Right renal cortex interstitium (tissue), 3 donors: ENCODE measurements around the gene CD300LD. TPM values are rescaled to one million over a fixed set of nuclear protein-coding genes. Genes with fewer than 3 reads are reported as not detected.
"Not testable (repeated sequence)": the region's sequence is repeated elsewhere in the genome, so short reads cannot be mapped to it uniquely, and the experiment has no call there.

Experiments
- DNase-seq, 3 donors: peaks; one replicate each; pipeline ENCODE4 v3.0.0-alpha.2; 2013; ENCODE audit warnings: low read depth in 3 of 3, low spot score in 2 of 3
- polyA plus RNA-seq, 3 donors: library from polyadenylated mRNA; unstranded; fragments of 120-200 nt; gene quantifications; one replicate each; pipeline ENCODE4 v1.2.1, GENCODE V29; 2013; ENCODE audit not compliant: insufficient read length in 3 of 3

CD300LD gene
- polyA plus RNA-seq, 3 donors, result not detected

GRCh38 chr17:74573635-74574034 lies 18.4 kb downstream of the CD300LD start:
- DNase-seq, result not testable (repeated sequence)

DNA sequence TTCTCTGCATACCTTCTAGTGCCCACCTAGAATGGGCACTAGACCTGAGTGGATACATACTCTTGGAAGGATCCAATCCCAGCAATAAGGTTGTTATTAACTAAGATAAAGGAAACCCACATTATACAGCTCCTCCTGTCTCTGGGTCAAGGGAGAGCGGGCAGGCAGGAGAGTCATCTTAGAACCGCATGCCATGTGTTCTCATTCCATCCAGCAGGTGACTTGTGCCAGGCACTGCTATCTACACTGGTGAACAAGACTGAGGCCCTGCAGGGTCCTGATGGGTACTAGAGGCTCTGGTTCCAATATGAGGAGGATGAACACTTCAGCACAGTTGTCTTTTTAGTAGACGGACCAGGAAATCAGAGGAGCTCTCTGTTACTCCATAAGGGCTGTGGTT lies 18.9 kb downstream of the CD300LD start:
- no peak for DNase-seq

DNA sequence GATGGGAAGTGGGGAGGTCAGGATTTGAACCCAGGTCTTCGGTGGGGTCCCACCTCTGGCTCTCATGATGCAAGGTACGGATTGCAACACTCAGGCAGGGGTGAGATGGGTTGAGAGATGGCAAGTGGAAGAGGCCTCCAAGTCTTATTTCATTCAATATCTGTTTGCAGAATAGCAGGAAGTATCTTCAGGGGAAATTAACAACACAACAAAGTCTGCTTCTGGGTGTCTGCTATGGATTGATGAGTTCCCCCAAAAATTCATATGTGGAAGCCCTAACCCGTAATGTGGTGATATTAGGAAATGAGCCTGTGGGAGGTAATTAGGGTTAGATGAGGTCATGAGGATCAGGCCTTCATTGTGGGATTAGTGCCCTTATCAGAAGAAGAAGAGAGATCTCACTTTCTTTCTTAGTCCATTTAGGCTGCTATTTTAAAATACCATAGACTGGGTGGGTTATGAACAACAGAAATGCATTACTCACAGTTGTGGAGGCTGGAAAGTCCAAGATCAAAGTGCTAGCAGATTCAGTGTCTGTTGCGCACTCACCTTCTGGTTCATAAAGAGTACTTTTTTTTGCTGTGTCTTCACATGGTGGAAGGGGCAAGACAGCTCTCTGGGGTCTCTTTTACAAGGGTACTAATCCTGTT lies 20.3 kb downstream of the CD300LD start:
- DNase-seq, result no peak

GRCh38 chr17:74569020-74570003 lies 22.8 kb downstream of the CD300LD start:
- no peak for DNase-seq

- DNase-seq, result no peak
Measured at GRCh38 chr17:74568106-74568873, 23.8 kb downstream of the CD300LD start.

DNA sequence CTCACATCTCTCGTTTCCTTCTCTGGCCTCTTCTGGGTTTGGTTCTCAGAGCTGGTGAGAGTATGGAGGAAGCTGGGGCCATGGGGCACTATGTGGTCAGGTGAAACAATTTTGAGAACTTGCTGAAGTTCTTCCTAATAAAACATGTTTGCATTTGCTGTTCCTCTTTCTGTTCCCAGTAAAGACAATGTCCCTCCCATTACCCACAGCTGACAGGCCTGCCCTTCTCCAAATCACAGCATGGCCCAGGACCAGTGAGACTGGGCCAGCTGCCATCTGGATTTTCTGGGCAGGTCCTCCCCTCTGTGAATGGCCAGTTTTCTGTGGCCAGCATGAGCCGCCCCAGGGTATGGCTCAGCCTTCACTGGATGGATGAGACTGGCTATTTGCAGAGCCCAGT lies 24.7 kb downstream of the CD300LD start, which contains the start of gene CD300H:
Gene CD300H, minus strand, starts transcription at position 113 of the 400 bp plus-strand sequence.
- no peak for DNase-seq

DNA sequence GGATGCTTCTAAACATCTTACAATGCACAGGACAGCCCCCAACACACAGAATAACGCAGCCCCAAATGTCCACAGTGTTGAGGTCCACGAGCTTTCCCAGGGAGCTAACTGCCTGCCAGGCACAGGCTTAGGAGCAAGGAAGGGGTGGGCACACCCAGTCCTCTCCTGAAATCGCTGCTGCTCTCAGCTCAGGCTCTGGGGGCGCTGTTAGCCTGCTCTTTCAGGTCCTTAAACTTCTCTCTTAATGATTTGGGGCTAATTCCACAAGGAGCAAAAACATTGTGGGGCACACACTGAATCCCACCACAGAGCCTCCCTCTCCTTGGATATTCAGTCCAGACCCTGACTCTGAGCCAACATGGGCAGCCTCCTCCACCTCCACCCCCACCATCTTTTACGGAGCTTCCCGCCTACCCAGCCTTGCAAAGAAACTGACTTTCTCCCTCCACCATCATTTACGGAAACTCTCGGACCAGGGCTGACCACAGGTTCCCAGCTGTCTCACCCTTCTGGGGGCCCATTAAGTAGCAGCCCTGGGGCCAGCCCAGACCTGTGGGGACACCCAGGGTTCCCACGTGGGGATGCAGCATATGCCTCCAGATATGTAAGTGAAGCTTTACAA lies 25.8 kb downstream of the CD300LD start:
- DNase-seq, result no peak

- DNase-seq, result no peak
Measured at GRCh38 chr17:74565126-74565525, 27.0 kb downstream of the CD300LD start.

DNA sequence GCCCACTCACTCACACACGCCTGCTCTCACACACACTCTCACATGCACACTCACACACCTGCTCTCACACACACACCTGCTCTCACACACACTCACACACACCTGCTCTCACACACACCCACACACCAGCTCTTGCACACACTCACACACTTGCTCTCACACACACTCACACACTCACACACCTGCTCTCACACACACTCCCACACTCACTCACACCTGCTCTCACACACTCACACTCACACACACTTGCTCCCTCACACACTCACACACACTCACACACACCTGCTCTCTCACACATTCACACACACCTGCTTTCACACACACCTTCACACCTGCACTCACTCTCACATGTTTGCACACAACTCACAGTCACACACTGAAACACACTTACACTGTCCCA lies 28.7 kb downstream of the CD300LD start:
- DNase-seq, result no peak

DNA sequence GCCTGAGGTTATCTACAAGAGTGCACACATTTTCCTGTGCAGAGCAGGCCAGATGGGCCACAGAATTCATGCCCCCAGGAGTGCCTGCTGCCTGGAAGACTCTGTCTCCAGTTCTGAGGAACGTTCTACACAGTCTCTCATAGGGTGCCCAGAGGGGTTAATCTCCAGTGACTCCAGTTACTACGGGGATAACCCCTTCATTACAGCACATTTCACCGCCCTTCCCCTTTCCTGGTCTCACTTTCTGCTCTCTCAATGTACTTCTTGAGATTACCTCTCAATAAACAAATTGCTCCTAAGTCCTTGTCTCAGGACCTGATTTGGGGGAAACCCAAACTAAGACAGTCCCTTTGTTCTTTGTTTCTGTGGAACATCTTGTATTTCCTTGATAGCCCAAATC lies 30.5 kb downstream of the CD300LD start:
- no peak for DNase-seq

GRCh38 chr17:74558882-74559519 lies 33.1 kb downstream of the CD300LD start:
- no peak for DNase-seq

DNA sequence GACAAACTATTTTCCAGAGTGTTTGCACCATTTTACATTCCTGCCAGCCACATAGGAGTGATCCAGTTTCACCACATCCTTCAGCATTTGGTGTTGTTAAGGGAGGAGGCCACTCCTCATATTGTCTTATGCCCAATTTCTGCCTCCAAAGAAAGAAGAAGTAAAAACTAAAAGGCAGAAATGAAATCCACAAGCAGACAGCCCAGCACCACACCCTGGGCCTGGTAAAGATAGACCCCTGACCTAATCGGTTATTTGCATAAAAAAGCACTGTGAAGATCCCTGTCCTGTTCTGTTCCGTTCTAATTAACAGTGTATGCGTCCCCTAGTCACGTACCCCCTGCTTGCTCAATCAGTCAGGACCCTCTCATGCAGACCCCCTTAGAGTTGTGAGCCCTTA lies 33.7 kb downstream of the CD300LD start:
- not testable (repeated sequence) for DNase-seq

DNA sequence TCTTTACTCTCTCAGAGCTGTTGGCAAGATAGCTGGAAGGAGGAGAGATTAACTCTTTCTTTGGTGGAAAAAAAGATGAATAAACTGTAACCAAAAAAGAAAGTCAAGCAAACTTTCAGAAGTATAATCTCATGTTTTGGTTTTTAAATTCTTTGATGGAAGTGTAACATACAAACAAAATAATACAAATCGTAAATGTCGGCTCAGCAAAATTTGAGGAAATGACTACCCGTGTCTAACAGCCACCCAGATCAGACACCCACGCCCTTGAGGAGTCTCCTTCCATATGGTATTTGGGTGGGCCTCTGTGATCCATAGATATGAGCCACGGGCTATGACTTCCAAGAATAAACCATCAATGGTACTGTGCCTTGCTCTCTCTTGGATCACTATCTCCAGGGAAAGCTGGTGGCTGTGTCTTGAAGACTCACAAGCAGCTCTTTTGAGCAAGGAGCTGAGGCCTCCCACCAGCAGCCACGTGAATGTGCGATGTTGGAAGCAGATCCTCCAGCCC lies 36.6 kb downstream of the CD300LD start:
- DNase-seq, result no peak

DNA sequence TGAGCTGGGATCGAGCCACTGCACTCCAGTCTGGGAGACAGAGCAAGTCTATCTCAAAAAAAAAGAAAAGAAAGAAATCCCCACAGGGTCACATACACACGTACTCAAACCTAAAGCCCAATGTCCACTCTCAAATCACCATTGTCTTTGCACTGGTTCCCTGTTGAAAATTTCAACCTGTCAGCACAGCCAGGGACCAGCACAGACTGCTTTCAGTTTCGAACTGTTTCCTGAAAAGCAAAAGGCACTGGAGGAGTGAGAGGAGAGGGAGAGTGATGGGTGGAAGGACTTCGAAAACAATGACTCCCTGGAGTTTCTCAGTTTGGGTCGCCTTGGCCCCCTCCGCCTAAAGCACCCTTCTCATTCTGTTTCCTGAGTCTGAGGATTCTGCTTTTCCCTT lies 37.2 kb downstream of the CD300LD start:
- no peak for DNase-seq

- no peak for DNase-seq
Measured at GRCh38 chr17:74552037-74552436, 40.0 kb downstream of the CD300LD start.

DNA sequence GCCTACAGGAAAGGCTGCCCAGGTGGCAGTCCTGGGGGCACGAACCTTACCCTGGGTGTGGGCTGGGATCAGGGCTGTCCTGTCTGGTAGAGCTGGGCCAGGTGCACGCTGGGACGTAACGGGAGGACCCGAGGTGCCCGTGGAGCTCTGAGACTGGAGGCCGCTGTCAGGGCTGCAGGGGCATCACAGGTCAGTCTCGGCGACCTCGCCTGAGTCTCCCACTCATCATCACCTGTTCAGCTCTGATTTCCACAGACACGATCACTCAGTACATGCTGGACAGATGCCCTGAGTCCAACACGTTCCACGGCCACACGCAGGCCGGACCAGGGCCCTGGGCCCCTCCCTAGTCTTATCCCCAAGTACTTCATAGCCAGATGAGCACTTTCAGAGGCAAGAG lies 41.5 kb downstream of the CD300LD start:
- DNase-seq, result no peak

DNA sequence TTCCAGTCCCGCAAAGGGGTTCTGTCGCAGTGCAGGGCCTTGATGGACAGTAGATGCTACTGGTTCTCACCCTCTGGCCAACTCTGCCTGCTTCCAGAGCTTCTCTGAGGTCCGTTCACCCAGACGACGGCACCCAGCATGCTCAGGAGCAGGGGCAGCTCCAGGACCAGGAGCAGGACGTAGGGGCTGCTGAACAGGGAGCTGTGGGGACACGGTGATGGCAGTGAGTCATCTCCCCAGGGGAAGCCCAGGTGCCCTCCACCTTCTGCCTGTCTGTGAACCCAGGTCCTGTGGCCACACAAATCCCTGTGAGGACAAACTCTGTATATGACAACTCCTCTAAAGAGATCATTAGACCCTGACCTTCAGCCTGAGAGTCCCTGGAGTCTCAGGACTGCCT lies 42.7 kb downstream of the CD300LD start:
- DNase-seq, result no peak

DNA sequence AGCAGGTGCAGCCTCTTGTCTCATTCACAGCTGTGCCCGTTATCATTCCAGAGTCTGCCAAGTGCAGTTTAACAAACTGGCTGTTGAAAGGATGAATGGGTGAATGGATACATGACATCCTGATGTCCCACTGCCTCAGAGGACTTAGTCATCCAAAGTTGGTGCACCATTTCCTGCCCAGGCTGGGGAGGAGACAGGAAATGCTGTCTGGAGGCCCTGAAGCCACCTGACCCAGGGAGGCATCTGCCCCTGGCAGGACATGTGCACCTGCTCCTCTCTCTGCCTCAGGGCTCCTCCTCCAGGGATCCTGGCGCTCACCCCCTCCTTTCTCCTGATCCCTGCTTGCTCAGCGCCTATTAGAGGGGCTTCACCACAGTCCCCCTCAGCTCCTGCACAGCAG lies 44.3 kb downstream of the CD300LD start:
- DNase-seq, result no peak

- no peak for DNase-seq
Measured at GRCh38 chr17:74547264-74547663, 44.8 kb downstream of the CD300LD start.

DNA sequence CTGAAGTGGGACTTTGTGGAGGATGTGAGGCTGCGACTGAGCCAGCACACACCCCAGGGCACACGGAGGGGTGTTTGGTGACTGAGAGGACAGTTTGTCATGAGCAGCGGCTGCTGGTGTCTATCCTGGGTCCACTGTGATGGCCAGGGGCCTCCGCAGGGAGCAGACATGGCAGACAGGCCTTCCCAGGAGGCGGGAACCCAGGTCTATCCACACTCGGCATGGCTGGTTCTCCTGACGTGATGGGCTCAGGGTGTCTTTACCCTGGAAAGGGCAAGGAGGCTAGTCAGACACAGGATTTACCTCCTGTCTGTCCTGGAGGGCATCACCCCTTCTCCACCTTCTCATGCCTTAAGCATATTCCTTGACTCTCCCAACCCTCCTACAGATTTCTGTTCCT lies 45.5 kb downstream of the CD300LD start:
- no peak for DNase-seq
